B cell (primary cell): ENCODE measurements around the gene BCL2L13.

Experiments
- EZH2 ChIP-seq: IDR thresholded peaks from 2 replicates; pipeline ENCODE4 v1.6.1; 2012; ENCODE audit warnings: borderline replicate concordance, low read depth, mild to moderate bottlenecking, moderate library complexity, low read length; ENCODE audit not compliant: insufficient read depth, poor library complexity, severe bottlenecking
- TF ChIP-seq, protein P1 (sequence below): fragments of 200-600 bp; IDR thresholded peaks from one replicate; pipeline ENCODE4 v1.8.0; 2022; ENCODE audit warnings: antibody characterized with exemption, mild to moderate bottlenecking

DNA sequence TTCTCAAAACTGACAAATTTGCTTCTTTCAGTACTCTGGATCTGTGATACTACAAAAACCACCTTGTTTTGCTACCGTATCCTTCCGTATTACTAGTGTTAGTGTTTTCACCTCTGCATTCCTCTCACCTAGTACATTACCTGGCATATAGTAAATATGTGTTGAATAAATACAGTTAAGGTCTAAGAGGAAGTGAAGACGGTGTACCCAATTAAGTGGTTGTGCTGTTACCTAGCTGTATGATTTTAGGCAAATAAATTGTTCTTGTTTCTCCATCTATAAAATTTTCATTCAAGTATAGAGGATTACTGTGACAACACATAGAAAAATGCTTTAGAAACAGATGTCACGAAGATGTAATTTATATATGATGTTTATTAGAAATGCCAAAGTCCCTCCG is 8.9 kb downstream of the BCL2L13 start:
- TF ChIP-seq EZH2 = no peak
- TF ChIP-seq, protein P1, sequence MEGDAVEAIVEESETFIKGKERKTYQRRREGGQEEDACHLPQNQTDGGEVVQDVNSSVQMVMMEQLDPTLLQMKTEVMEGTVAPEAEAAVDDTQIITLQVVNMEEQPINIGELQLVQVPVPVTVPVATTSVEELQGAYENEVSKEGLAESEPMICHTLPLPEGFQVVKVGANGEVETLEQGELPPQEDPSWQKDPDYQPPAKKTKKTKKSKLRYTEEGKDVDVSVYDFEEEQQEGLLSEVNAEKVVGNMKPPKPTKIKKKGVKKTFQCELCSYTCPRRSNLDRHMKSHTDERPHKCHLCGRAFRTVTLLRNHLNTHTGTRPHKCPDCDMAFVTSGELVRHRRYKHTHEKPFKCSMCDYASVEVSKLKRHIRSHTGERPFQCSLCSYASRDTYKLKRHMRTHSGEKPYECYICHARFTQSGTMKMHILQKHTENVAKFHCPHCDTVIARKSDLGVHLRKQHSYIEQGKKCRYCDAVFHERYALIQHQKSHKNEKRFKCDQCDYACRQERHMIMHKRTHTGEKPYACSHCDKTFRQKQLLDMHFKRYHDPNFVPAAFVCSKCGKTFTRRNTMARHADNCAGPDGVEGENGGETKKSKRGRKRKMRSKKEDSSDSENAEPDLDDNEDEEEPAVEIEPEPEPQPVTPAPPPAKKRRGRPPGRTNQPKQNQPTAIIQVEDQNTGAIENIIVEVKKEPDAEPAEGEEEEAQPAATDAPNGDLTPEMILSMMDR = no peak
